ENCODE results near the gene NUMA1. TPM values are rescaled to one million over a fixed set of nuclear protein-coding genes. Genes with fewer than 3 reads are reported as not detected.

The NUMA1 gene, protein sequence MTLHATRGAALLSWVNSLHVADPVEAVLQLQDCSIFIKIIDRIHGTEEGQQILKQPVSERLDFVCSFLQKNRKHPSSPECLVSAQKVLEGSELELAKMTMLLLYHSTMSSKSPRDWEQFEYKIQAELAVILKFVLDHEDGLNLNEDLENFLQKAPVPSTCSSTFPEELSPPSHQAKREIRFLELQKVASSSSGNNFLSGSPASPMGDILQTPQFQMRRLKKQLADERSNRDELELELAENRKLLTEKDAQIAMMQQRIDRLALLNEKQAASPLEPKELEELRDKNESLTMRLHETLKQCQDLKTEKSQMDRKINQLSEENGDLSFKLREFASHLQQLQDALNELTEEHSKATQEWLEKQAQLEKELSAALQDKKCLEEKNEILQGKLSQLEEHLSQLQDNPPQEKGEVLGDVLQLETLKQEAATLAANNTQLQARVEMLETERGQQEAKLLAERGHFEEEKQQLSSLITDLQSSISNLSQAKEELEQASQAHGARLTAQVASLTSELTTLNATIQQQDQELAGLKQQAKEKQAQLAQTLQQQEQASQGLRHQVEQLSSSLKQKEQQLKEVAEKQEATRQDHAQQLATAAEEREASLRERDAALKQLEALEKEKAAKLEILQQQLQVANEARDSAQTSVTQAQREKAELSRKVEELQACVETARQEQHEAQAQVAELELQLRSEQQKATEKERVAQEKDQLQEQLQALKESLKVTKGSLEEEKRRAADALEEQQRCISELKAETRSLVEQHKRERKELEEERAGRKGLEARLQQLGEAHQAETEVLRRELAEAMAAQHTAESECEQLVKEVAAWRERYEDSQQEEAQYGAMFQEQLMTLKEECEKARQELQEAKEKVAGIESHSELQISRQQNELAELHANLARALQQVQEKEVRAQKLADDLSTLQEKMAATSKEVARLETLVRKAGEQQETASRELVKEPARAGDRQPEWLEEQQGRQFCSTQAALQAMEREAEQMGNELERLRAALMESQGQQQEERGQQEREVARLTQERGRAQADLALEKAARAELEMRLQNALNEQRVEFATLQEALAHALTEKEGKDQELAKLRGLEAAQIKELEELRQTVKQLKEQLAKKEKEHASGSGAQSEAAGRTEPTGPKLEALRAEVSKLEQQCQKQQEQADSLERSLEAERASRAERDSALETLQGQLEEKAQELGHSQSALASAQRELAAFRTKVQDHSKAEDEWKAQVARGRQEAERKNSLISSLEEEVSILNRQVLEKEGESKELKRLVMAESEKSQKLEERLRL (N-terminal part only)
- total RNA-seq: 100 TPM
- long read RNA-seq, transcript NUMA1-223 (14 exons, 2,766 nt): major isoform, 5 of 61 reads
- long read RNA-seq, partial matches to known transcripts: 34 of 61 reads
- long read RNA-seq, other reads (novel, unspliced or antisense): 17 of 61 reads

DNA sequence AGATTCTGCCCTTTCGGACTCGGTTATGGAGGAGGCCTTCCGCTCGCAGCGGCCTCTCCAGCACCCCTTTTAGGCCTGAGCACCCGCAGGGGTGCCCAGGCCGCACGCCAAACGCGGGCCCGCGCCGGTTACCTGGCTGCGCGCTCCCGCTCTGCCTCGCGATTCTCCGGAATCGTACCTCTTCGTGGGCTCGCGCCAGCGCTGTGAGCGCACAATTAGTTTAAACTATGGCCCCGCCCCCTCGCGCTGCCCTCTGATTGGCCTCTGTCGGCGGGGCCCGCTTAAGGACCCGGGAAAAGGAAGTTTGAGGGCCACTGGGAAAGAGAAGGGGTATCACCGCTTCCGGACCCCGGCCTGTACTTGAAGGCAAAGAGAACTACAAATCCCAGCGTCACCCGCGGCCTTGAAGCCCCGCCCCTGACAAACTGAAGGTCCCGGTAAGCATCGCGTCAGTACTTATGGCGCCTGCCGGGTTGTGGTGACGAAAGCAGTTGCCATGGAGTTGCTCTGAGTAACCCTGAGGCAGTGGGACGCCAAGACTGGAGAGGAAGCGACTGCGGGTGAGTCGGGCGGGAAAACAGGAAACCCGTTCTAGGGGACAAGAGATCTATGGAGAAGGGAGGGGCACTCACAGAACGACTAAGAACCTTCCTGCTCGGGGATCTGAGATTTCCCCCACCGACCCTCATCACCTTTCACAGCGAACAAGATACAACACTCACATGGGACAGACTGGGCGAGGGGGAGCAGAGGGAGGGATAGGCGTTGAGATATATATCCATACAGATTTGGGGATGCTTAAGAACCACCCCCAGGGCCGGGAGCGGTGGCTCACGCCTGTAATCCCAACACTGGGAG is at the start of gene NUMA1, which contains the start of gene LRRC51:
TSS of gene NUMA1 (minus strand) at position 217 of the 858 bp plus-strand sequence. CDS start 44,599 bp downstream, outside the sequence.
TSS of gene LRRC51 (plus strand) at position 525 of the 858 bp plus-strand sequence. CDS start 8,234 bp downstream, outside the sequence.
- peak; percentile 98 for DNase-seq (ENCODE audit: low spot score)

DNA sequence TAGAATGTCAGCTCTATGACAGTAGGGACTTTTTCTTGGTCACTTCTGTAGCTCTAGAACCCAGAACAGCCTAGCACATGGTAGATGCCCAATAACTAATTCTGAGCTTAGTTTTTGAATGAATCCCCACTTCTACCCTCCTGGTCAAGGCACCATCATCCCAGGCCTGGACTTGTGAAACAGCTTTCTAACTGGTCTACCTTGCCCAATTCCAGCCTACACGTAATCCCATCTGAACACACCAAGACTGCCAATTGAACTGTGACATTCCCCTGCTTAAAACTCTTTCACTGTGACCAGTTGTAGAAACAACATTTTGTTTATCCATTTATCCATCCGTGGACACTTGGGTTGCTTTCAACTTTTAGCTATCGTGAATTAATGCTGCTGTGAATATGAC is 49.0 kb upstream of the NUMA1 start:
- DNase-seq (ENCODE audit: low spot score): no peak

- no peak for DNase-seq (ENCODE audit: low spot score)
Measured at GRCh38 chr11:72127923-72128322, 47.6 kb upstream of the NUMA1 start.

- DNase-seq (ENCODE audit: low spot score): no peak
Measured at GRCh38 chr11:72125956-72126355, 45.6 kb upstream of the NUMA1 start.

- DNase-seq (ENCODE audit: low spot score): no peak
Measured at GRCh38 chr11:72124046-72124445, 43.7 kb upstream of the NUMA1 start.

DNA sequence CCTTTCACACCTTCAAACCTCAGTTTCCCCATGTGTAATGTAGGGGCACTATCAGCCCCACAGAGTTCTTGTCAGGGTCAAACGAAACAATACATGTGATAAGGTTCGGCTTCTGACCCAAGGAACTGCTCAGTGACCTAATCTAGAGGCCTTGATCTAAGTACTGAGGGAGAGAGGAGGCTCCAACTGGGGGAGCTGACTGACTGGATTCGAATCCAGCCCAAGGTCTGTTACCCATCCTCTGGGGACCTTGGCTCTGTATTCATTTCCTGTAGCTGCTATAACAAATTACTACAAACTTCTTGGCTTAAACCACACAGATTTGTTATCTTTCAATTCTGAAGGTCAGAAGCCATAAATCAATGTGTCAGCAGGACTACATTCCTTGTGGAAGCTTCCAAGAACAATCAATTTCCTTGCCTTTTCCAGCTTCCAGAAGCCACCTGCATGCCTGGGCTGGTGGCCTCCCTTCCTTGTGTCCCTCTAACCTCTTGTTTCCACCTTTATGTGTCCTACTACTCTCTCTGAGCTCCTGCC is 42.8 kb upstream of the NUMA1 start:
- DNase-seq (ENCODE audit: low spot score): no peak

DNA sequence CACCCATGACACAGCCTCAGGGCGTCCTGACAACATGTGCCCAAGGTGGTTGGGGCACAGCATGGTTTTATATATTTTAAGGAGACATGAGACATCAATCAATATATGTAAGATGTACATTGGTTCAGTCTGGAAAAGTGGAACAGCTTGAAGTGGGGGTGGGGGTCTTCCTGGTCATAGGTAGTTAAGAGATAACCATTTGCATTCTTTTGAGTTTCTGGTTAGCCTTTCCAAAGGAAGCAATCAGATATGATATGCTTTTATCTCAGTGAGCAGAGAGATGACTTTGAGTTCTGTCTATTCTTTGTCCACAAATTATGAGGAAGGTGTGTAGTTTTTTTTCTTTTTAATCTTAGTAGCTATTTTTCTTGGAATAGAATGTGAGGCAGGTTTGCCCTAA is 42.3 kb upstream of the NUMA1 start:
- DNase-seq (ENCODE audit: low spot score): no peak

DNA sequence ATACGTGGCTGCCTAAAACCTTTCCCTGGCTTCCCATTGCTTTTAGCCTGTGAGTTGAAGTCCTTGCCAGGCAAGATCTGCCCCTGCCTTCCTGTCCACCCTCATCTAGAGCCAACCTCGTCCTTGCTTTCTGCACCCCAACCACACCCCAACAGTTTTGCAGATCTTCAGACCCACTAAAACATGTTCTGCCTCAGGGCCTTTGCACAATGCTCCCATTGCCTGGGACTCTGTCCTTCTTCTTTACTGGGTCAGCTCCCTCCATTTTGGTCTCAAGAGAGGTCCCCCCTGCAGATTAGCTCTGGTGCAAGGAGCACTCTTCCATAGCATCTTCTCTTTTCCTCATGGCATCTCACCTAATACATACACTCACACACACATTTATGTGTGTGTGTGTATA is 40.6 kb upstream of the NUMA1 start:
- DNase-seq (ENCODE audit: low spot score): no peak

GRCh38 chr11:72119198-72119597 is 38.9 kb upstream of the NUMA1 start:
- DNase-seq (ENCODE audit: low spot score): no peak

GRCh38 chr11:72116019-72116755 is 35.8 kb upstream of the NUMA1 start:
- DNase-seq (ENCODE audit: low spot score): peak; percentile 5

DNA sequence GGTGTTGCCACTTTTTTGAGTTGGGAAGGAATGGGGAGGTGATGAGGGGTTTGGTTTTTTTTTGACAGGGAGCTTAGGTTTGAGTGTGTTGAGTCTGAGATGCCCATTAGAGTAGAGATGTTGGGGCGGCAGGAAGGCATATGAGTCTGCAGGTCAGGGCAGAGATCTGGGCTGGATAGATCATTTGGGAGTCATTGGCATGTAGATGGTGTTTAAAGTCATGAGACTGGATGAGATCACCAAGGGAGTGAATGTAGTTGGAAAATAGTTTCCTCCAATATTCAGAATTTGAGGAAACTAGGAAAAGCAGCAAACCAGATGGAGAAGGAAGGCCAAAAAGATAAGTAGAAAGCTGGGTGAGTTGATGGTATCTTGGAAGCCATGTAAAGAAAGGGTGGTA is 34.2 kb upstream of the NUMA1 start:
- peak; percentile 11 for DNase-seq (ENCODE audit: low spot score)

DNA sequence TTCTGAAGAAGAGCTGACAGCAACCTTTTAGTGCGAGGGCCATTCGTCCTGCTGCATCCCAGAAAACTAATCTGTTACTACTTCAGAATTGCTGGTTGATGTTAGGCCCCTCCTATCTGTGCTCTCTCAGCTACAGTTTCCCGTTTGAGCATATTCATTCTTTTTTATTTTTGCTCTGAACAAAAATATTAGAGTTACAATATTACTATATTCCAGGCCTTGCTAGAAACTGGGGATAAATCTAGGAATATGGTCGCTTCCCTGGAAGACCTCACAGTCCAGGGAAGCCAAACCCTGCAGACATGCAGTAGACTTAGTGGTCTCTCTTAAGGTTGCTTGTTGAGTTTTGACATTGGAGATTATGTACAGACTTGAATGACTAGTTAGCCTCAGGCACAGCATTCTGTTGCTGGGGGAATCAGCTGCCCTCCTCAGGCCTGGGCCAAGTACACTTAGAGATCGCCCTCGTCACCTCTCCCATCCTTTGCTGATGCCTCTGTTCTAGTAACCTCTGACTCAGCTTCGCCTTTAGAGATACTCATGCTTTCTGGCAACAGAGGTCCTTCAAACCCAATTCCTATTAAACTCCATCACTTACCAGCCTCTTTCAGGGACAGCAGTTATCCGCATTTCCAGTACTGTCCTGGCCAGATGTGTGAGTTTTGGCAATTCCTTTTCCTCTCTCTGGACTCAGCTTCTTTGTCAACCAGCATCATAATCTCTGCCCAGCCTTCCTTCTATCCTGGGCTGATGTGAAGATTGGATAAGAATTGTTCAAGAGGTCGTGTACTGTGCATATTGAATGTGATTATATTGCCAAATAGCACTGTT is 32.9 kb upstream of the NUMA1 start:
- peak; percentile 35 for DNase-seq (ENCODE audit: low spot score)

DNA sequence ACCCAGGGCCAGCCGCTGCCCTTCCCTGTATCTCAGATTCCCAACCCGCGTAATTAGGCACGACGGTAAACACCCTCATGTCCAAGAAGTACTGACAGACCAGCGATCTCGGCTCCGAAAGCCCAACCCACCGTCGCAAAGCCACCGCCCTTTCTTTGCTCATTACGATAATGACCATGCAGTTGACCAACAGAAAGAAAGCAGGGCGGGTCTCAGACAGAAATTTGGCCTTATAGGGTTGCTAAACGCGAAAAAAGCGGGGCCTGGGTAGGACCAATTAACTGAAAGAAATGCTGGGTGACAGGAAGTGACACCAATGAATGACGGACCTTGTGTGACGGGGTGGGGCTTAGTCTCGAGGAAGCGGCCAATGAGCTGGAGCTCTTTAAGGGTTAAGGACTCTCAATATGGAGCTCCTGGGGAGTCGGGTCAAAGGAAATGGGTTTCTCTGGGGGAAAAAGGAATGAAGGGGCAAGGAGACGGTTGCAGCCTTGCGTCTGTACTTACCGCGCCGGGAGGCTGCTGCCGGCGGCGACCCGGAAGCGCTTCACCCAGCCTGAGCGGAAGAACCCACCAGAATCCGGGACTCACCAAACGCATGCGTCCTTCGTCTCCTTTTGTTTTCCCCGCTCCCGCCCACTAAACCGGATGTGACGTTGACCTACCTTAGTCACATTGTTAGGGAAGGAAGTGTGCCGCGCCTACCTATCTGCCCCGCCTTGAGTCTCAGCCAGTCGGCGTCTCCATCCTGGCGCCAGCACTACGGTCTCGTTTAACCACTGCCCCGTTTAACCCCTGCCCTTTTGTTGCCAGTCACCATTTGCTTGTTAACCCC is 32.0 kb upstream of the NUMA1 start, which contains the start of gene ANAPC15:
TSS of gene ANAPC15 (minus strand) at position 553 of the 835 bp plus-strand sequence. CDS start 1,419 bp downstream, outside the sequence.
- peak; percentile 96 for DNase-seq (ENCODE audit: low spot score)

DNA sequence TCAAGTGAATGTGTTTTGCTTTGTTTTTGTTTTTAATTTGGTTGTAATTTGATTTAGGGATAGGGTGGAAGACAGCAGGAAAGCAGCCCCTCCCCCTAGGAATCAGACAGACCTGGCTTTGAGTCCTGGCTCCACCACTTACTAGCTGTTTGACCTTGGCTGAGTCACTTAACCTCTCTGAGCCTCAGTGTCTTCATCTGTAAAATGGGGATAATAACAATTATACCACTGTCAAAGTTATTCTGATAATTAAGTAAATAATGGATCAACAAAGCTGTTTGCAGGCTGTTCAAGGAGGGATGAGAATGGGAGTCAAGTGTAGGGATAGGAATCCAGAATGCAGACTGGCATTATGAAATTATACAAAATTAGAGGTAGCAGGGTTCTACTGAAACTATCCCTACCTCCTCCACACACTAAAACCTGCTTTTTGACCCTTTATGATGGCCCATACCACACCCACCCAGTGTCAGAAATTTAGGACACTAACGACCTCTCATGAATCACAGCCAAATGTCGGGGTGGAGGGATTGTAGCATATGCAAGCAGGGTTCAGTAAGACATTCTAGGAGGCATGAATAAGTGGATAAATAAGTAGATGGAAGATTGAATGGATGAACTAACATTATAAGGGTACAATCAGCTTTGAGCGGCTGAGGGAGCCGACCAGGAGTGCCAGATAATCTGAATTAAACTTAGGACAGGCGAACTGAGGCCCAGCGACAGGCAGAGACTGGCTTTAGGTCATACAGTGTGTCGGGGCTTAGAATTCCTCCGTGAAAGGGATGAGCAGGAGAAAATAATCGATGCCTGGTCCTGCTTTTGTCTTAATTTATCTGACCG is 31.2 kb upstream of the NUMA1 start:
- DNase-seq (ENCODE audit: low spot score): no peak

DNA sequence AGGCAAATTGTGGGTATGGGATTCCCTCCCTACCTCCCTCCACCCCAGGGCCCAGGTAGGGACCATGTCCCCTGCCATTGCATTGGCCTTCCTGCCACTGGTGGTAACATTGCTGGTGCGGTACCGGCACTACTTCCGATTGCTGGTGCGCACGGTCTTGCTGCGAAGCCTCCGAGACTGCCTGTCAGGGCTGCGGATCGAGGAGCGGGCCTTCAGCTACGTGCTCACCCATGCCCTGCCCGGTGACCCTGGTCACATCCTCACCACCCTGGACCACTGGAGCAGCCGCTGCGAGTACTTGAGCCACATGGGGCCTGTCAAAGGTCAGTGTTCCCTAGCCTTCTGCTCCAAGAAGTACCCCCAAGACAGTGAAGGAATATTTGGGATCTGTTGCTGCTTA is 25.5 kb upstream of the NUMA1 start, which contains the start of gene TOMT:
TSS of gene TOMT (plus strand) at position 37 of the 400 bp plus-strand sequence. CDS start at position 65, 28 bp downstream.
- DNase-seq (ENCODE audit: low spot score): no peak

DNA sequence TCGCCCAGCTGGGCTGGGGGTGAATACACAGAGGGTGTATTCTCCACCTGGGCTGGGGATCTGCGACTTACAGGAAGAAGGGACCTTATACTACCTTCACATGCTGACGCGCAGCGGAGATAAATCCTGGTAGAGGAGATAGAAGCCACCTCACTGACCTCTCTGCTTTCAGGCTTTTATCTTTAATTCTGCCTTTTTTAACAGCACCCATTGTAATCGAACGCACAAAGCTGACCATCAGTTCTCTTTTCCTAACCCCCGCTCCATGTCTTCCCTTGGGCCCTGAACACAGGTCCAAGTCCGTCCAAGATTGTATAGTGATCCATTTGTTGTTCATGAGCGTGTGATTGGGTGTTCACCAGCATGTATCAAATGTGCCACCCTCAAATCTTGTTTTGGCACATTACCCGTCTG is 23.4 kb upstream of the NUMA1 start:
- no peak for DNase-seq (ENCODE audit: low spot score)
